Bronchial epithelial cell (primary cell): ENCODE measurements around the gene PRDM11. TPM values are rescaled to one million over a fixed set of nuclear protein-coding genes. Genes with fewer than 3 reads are reported as not detected.

Experiments
- total RNA-seq: library from RNA; depleted of rRNA; stranded (reverse); fragments of >200 nt; gene quantifications from 2 replicates; pipeline ENCODE4 v1.2.1, GENCODE V29; 2014

The PRDM11 gene
- total RNA-seq, 1 donor from 2014 or later = 4.7 TPM

Other genes with a start within 250 kb of the PRDM11 start
- gene TP53I11, start 195.8 kb upstream of the PRDM11 start, total RNA-seq = 1.8 and 4.9 TPM in 2 replicates
- not detected in 2 replicates for gene SYT13, start 139.7 kb downstream of the PRDM11 start, total RNA-seq